Measurements from ENCODE around the gene DOCK2.
"Not testable (repeated sequence)": the region's sequence is repeated elsewhere in the genome, so short reads cannot be mapped to it uniquely, and the experiment has no call there.

- TF ChIP-seq POLR2A (IDR thresholded peaks at IDR 0.05; ENCODE audit: low read depth, low read length); CTCF (IDR thresholded peaks at IDR 0.05; ENCODE audit: extremely low read depth in 1 of 2, insufficient read depth in 1 of 2, low read depth in 1 of 2, low read length in 2 of 2): not testable (repeated sequence)
Observed at GRCh38 chr5:169834540-169834939, 197.5 kb downstream of the DOCK2 start.
